ENCODE measurements around the gene TRPV5.

Gene TRPV5

GRCh38 chr7:142870566-142871259, 62.8 kb downstream of the TRPV5 start:
- no peak for DNase-seq (ENCODE audit: low read depth)
- TF ChIP-seq CTCF (IDR thresholded peaks at IDR 0.05; ENCODE audit: low read length, missing control alignments) = no peak
- H3K4me3 ChIP-seq (replicated peaks; ENCODE audit: low read depth, low read length) = no peak overlapping the region

- no peak for TF ChIP-seq CTCF (IDR thresholded peaks at IDR 0.05; ENCODE audit: low read length, missing control alignments)
- no peak for DNase-seq (ENCODE audit: low read depth)
- H3K4me3 ChIP-seq (replicated peaks; ENCODE audit: low read depth, low read length) = no peak overlapping the region
Measured at GRCh38 chr7:142870147-142870559, 63.4 kb downstream of the TRPV5 start.

- H3K4me3 ChIP-seq (replicated peaks; ENCODE audit: low read depth, low read length) = no peak overlapping the region
- no peak for DNase-seq (ENCODE audit: low read depth)
- no peak for TF ChIP-seq CTCF (IDR thresholded peaks at IDR 0.05; ENCODE audit: low read length, missing control alignments)
Measured at GRCh38 chr7:142869434-142869833, 64.1 kb downstream of the TRPV5 start.

GRCh38 chr7:142868986-142869415, 64.5 kb downstream of the TRPV5 start:
- DNase-seq (ENCODE audit: low read depth) = no peak
- H3K4me3 ChIP-seq (replicated peaks; ENCODE audit: low read depth, low read length) = no peak overlapping the region
- TF ChIP-seq CTCF (IDR thresholded peaks at IDR 0.05; ENCODE audit: low read length, missing control alignments) = no peak

GRCh38 chr7:142868188-142868985, 65.2 kb downstream of the TRPV5 start:
- no peak for DNase-seq (ENCODE audit: low read depth)
- no peak overlapping the region for H3K4me3 ChIP-seq (replicated peaks; ENCODE audit: low read depth, low read length)
- no peak for TF ChIP-seq CTCF (IDR thresholded peaks at IDR 0.05; ENCODE audit: low read length, missing control alignments)

DNA sequence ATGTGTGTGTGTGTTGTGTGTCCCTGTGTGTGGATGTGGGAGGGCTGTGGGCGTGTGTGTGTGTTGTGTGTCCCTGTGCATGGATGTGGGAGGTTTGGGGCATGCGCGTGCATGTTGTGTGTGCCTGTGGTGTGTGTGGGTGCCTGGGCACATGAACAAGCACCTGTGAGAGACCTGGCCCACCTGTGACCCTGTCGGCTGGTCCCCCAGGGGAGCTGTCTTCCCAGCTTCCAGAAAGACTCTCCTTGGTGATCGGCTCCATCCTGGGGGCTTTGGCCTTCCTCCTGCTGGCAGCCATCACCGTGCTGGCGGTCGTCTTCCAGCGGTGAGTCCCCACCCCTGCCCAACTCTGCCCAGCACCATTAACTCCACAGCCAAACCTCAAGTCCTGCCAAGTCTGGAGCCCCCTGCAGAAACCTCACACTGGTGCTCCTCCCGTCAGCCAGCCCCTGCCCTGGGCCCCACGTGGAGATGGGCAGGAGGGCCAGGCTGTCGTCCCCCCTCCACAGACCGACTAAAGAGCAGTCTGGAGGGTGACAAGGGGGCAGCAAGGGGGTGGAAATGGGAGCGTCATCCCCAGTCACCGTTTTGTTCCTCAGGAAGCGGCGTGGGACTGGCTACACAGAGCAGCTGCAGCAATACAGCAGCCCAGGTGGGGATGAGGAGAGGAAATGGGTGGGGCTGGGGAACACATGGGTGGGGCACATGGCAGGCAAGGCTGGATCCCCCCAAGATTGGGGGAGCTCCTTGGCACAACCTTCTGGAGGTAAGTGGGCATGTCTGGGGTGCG, 66.0 kb downstream of the TRPV5 start:
- no peak for TF ChIP-seq CTCF (IDR thresholded peaks at IDR 0.05; ENCODE audit: low read length, missing control alignments)
- no peak overlapping the region for H3K4me3 ChIP-seq (replicated peaks; ENCODE audit: low read depth, low read length)
- no peak for DNase-seq (ENCODE audit: low read depth)
